NCI-H446 (cell line): ENCODE measurements around the gene PNMA6E.

Experiments used
- DNase-seq, 2 experiments: peaks; one replicate each; lab custom pipeline; 2025; lab: John Stamatoyannopoulos, UW

The PNMA6E gene

DNA sequence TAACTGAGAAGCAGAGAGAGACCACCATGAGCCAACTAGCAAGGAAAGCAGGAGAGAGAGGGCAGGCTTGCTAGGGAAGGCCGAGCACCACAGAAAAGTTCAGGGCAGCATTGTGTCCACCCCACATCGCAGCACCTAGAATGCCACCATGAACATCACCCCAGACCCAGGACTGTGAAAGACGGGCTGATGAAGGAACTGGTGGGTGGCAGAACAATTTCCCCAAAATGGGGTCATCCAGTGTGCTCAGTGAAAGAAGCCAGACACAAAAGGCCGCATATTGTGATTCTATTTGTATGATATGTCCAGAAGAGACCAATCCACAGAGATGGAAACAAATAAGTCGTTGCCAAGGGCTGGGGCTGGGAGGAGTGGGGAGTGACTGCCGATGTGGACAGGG, 16.8 kb downstream of the PNMA6E start:
- DNase-seq = no peak

GRCh38 chrX:153382563-153383482, 18.3 kb downstream of the PNMA6E start:
- DNase-seq = no peak

DNA sequence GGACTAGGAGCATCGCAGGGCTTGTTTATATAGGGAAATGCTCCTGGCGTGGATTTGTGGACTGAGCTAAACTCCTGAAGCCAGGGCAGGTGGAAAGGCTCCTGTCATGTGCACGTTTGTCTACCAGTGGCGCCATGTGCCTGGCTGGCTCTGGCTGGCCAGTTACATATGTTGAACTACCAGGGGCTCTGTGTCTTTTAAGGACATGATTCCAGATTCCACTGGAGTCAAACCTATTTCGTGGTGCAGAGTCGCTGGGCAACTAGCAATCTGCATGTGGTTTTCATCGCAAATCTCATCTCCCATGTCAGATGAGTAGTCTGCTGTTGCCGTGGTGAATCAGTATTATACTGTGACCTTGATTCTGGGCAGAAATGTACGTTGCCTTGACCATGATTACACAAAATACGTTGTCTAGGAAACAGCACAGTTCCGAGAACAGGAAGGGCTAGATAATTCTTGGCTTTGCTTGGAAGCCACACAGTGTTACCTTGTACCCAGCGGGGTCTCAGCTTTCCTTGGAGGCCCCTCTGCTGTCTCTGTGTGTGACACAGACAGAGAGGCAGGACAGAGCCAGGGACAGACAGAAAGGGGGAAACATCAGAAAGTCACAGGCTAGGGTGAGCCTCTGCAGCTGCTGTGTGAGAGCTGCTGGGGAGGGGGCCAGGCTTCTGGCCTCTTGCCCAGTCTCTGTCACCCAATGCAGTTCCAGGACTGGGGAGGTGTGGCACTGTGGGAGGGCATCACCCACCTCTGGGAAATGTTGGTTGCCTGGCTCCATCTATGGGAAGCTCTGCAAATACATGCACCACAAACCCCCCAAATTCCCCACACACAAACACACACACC, 19.2 kb downstream of the PNMA6E start:
- DNase-seq = peak in 1 of 2 experiments; percentile 45

DNA sequence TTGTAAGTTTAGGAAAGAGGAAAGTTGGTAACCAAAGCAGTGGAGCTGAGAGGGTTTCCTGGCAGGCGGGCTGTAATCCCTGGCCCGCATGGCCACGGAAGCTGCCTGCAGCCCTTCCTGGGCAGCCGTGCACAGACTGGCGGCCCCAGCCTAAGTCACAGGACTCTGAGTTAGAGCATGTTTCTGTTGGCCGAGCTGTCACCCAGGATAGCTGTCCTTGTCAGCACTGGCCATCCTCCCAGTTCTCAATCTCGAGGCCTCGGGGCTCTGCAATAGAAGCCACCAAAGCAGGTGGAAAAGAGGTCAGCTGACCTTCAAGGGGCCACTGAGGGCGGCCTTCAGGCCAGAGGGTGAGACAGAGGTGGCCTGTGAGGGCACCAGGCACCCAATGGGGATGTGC, 20.5 kb downstream of the PNMA6E start:
- DNase-seq = no peak

GRCh38 chrX:153379971-153380581, 21.1 kb downstream of the PNMA6E start:
- no peak for DNase-seq

DNA sequence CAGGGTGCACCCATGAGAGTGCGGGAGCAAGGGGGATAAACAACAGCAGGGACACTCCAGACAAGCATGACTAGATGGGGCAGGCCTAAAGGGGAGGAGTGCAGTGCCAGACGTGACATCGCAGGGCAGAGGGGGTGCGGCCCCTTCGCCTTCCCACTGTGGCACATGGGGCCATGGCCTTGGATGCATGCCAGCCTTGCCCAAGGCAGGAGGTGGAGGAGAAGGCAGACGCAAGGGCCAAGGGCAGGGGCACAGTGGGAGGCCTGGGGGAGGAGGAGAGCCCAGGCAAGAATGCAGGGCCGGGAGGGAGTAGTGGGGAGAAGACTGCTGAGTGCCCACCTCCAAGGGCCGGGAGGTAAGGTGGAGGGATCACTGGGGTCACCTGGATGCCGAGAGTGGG, 21.6 kb downstream of the PNMA6E start:
- no peak for DNase-seq

DNA sequence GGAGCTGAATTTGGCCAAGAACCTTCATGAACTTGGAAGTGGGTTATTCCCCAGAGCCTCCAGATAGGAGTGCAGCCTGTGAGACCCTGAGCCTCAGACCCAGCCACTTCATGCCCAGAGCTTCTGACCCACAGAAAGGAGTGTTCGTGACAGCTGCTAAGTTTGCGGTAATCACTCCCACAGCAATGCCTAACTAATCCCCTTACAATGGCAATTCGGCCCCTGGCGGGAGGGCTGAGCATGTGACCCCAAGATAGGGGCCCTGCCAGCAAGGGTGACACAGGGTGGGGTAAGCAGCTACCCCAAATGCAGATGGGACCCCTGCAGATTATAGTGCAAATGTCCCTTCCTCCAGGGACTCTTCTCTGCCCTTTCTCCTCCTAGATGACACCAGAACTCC, 22.5 kb downstream of the PNMA6E start:
- no peak for DNase-seq

DNA sequence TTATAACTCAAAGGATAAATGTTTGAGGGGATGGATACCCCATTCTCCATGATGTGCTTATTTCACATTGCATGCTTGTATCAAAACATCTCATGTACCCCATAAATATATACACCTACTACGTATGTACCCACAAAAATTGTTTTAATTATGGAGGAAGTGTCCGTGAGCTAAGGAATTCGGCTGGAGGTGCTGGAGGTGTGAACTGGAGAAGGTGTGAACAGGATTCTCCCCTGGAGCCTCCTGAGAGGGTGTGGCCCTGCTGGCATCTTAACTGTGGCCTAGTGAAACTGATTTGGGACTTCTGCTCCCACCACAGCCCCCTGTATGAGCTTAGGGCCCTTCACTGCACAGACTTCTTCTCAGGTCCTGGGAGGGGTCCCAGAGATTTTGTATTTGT, 23.4 kb downstream of the PNMA6E start:
- no peak for DNase-seq

GRCh38 chrX:153375571-153375970, 25.6 kb downstream of the PNMA6E start:
- DNase-seq = no peak

- no peak for DNase-seq
Measured at GRCh38 chrX:153374426-153374825, 26.7 kb downstream of the PNMA6E start.

DNA sequence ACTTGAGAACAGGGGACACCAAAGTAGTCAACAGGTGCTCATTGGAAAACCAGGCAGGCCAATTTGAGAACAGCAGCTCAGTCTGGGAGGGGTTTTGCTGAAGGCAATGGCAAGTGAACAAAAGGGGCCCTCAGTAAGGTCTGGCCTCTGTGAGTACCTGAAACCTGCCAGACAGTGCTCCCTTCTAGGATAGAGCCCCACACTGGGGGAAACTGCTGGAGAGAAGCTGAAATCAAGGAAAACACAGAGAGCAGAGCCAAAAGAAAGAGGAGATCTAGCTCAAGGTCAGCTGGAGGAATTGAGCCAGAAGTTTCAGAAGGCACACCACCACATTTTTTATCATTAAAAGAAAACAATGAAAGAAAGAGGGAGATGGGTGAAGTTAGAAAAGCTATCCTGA, 28.2 kb downstream of the PNMA6E start:
- DNase-seq = no peak

DNA sequence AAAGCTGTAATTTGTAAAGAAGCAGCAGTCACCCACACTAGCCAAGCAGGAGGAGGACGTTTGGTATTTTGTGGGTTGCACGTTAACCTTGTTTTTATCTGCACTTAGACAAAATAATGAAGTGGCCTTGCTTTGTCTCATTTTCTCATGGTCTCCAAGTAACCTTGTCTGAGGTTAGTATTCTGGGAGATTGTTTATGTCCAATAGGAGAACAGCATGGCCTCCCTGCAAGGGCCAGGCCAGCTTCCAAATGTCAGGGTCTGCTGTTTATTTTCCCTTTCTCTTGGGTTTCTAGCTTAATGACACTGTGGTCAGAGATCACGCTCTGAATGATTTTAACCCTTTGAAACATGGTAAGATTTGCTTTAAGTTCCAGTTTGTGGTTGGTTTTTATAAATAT, 29.9 kb downstream of the PNMA6E start:
- DNase-seq = no peak

DNA sequence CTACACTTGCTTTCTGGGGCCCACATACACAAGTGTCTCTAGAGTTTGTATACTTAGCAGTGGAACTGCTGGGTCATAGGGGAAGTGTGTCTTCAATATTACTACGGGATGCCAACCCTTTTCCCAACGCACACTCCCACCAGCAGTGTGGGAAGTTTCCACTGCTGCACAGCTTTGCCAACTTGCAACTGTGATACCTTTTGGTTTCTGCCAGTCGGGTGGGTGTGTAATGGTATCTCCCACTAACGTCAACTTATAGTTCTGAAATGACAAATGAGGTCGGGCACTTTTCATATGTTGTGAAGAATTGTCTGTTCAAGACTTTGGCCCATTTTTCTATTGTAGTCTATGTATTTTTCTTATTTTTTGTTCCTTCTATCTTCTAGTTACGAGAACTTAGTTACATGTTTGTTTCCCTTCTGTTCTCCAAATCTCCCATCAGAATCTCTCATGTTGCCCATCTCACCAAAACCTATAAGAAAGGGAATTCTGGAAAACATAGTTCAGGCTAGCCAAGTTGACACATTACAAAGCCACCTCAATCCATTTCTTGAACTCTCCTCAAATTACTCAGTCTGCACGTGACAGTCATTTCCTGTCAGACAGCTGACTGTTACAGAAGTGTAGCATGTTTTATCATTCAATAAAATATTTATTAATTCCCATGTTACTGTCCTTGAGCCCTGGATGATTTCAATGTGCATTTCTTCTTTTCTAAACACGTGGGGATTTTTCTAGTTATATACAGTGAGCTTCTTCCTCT, 30.7 kb downstream of the PNMA6E start:
- DNase-seq = no peak

- no peak for DNase-seq
Measured at GRCh38 chrX:153366878-153367538, 34.1 kb downstream of the PNMA6E start.

DNA sequence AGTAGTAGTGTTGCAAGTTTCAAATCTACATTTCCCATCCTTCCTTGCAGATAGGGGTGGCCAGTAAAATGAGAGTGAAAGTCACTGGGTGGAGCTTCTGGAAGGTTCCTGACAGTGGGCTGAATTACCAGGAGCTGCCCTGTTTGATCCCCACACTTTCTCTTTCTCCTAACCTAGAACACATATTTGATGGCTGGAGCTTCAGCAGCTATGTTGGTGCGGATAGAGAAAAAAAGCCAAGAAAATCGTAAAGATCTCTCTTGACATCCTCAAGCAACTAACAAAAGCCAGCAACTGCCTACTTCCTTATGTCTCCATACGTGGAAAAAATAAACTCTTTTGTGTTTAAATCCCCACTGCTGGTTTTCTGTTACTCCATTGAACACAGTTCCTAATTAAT, 35.0 kb downstream of the PNMA6E start:
- no peak for DNase-seq

- DNase-seq = no peak
Measured at GRCh38 chrX:153365670-153366069, 35.5 kb downstream of the PNMA6E start.

DNA sequence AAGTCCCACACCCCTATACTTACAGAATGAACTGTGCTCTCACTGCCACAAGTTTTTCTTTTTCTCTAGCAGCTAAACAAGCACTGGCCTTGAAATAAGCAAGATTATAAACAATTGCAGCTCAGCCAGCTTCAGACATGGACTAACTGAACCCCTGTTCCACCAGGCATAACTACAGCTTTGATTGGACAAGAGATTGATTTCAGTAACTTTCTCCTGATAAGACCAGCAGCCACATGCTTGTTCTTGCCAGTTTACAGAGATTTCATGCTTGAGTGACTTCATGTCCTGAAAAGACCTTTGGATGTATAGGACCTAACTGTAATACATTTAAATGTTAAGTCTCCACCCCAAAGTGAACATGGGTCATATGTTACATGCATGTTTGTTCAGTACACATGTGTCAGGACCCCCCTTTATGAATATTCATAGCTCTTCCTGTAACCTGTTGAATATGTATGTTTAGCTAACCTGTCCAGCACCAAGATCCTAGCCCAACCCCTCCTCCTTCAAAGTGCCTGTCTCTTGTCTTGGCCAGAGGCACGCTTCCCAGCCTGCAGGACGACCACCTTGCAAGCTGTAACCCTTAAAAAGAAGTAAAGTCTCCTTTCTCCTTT, 39.3 kb downstream of the PNMA6E start:
- no peak for DNase-seq

GRCh38 chrX:153357877-153358276, 43.3 kb downstream of the PNMA6E start:
- DNase-seq = no peak

DNA sequence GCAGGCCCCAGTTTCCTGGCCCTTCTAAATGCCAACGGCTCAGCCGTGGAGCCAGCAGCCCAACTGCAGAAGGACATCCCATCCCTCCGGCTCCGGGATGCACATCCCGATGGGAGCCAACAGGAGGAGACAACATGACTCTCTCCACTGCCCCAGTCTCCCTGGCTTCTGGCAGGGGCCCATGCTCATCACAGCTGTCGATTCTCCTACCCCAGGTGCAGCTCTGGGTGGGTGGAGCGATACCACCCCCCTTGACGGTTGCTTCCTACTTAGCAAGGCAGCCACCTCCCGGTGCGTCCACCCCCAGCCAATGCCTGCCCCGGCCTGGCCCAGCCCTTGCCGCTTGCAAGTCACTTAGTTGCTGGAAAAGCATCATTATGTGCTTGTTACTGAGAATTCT, 47.7 kb downstream of the PNMA6E start:
- no peak for DNase-seq

DNA sequence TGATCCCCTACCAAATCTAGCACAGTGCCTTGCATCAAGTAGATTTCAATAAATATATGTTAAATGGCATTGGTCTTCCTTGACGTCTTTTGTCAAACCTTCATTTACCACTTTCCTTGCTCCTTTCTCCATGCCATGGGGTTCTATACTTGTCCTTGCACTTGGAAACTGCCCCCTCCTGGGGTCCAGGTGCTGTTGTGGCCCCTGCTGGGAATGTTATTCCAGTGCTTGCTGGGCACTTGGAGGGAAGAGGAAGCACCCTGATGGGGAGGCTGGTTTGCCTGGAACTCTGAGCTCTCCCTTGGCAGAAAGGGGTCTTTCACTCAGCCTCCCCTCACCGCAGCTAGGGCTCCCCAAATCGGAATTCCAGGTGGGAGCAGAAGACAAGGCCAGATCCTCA, 48.3 kb downstream of the PNMA6E start:
- no peak for DNase-seq

- DNase-seq = no peak
Measured at GRCh38 chrX:153351981-153352380, 49.2 kb downstream of the PNMA6E start.
